NCI-H1417 treated with DMSO at 0.1 percent for 48 hours (cell line): Measurements from ENCODE around the gene ST6GALNAC6.
"Not testable (repeated sequence)": the region's sequence is repeated elsewhere in the genome, so short reads cannot be mapped to it uniquely, and the experiment has no call there.

ENCODE experiments used
- DNase-seq: peaks from one replicate; lab custom pipeline; 2025; lab: John Stamatoyannopoulos, UW

ST6GALNAC6 gene

DNA sequence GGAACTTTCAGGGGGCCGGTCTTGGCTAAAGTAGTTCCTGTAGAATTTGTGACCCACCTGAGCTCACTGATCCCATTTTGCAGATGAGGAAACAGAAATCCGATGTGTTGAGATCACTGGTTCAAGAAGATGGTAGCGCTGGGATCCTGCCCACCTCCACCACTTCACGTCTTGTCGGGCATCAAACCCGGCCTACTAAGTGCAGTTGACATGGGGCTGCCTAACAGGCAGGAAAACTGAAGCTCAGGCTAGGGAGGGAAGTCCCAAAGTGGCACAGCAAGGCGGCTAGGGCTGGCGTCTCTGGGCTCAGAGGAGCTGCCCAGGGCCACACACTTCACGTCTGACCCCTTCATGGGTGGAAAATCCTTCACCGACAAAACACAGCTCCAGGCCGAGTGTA, 44.4 kb downstream of the ST6GALNAC6 start:
- no peak for DNase-seq

DNA sequence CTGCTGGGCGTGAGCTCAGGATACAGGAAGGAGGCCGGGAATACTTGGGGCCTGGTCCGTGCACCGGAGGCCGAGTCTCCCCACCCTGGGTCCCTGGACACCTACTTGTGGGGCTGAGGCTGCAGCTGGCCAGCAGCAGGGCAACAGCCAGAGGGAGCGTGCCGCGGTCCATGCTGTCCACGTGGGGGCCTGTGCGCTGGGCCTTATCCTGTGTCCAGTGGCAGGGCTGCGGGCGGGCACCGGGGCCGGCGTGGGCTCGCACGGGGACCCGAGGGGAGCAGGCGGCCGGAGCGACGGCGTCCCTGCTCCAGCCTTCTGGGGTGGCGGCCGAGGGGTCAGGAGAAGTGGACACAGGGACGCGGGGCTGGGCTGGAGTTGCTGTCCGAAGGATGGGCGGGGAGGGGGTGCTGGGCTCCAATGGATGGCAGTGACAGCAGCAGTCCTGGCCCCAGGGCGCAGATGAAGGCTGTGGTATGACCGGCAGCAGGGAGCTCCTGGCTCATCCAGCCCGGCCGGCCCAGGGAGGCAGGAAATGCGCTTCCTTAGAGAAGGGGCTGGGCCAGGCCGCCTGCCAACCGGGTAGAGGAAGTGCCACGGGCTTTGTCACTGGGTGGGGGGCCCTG, 45.1 kb downstream of the ST6GALNAC6 start, which contains the start of gene ENG:
ENG (minus strand) TSS at position 475 of the 623 bp plus-strand sequence; CDS start at position 172, 303 bp downstream.
- DNase-seq, result no peak

DNA sequence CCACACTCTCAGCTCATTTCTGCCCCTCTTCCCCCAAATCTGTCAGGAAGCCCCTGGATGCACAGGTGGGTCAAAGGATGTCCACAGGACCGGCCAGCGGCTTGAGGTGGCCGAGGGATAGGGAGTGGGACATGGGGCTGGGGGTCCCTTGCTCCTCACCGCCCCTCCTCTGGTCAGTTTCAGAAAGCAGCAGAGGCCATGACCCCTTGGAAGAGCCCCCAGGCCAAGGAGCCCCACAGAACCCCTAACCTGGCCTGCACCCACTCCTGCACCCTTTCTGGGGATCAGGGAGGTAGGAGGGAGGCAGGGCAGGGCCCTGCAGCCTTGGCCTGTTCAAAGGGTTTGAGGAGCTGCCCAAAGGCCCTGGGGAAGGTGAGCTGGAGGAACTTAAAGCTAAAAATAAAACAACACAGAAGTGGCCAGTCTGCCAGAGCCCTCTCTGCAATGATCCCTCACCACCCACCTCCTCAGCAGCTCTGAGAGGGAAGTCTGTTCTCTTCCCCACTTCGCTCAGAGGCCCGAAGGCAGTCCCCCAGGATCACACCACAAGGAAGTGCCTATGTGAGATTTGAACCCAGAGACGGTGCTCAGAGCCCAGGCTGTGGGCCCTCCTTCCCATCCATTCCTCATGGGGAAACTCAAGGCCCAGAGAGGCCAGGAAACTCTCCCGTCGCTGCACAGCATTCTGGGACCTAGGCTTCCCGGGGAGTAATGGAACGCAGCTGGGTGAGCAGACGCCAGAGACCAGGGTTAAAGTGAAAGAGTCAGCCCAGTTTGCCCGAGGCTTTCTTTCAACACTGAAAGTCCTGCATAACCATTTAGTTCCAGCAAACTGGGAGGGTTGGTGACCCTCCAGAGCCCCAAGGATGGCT, 45.9 kb downstream of the ST6GALNAC6 start:
- no peak for DNase-seq

DNA sequence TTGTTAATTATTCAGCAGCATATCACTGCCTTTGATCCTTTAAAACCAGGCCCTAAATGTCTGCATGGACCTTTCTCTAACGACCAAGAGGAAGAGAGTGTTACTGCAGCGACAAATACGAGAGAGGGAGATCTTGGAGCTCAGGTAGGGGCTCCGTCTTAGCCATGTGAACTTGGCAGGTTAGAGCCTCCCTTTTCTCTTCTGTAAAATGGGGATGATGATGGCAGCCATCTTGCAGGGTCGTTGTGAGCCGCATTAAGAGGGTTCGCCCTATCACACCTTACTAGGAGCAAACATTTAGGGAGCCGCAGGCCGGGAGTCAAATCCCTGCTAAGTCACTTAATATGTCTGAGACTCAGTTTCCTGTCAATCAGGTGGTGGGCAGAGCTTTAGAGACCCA, 46.6 kb downstream of the ST6GALNAC6 start:
- DNase-seq, result no peak

DNA sequence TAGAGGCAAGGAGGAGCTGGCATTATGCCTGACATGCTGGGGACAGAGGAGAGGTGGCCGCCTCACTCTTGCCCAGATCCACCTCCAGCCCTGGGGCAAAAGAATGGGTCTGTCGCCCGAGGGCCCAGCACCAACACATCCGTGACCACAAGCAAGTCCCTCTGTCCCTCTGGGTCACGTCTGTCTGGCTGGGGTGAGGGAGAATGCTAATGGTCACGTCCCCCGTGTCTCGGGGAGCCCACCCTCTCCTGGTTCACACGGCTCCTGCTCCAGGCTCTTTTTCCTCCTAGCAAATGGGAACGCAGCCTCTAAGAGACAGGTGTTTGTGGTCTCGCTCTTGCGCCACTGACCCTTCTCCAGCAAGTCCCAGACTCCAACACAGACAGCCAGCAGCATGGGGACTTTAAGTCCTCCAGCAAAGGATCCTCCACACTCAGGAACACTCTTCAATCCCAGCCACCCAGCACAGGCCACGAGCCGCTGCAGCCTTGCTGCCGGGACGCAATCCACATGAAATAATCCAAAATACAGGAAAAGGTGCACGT, 49.0 kb downstream of the ST6GALNAC6 start:
- DNase-seq, result no peak

DNA sequence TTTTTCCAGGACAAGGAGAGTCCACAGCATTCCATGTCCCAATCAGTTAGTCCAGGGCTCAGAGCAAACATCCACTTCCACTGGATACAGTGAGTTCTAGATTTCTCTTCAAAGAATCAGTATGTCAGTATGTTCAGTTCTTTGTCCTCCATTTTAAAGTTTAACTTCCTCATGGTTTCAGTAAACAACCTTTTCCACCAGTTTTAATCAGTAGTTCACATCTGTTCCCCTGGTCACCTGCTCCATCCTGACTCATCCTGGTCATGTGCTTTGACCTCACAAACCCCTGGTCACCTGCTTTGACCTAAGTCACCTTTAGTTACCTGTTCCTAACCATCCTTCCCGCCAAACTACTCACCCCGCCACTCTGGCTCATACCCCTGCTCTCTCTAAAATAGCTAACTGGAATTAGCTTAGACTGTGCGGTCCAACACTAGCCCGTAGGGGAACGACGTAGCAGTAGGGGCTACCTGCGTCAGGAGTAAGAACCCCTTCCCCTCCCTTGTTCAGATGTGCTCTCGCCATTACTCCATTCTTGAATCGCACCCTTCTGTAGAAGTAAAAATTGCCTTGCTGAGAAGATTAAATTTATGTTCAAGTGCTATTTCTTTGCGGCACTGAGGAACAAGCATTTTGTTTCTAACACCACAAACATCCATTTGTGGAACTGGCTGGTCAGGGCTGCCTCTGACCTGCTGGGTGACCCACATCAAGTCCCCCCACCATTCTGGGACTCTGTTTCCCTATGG, 50.5 kb downstream of the ST6GALNAC6 start:
- DNase-seq, result no peak

DNA sequence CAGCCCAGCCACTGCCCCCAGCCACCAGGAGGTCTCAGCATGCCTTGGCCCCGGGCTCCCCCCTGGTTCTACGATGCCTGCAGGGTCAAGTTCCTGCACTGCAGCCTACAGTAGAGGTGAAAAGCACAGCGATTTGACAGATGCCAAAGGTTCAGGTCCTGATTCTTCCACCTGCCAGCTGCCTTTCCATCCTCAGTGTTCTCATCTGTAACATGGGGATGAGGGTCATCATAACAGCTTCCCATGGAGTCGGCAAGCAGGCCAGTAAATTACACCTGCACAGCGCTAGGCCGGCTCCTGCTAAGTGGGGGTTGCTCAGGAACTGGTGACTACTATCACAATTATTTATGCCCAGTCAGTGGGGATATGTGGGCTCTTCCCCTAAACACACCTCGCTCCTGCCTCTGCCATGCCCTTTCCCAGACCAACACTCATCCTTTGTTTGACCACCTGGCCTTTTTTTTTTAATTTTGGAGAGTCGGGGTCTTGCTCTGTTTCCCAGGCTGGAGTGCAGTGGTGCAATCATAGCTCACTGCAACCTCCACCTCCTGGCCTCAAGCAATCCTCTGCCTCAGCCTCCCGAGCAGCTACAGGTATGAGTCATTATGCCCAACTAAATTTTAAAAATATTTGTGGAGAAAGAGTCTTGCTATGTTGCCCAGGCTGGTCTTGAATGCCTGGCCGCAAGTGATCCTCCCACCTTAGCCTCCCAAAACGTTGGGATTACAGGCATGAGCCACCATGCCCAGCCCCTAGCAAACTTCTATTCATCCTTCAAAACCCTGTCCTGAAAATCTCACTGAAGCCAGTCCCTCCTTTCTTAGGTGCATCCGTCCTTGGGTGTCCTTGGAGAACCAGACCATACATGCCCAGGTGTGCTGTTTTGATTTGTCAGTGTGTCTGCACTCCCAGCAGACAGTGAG, 51.3 kb downstream of the ST6GALNAC6 start:
- no peak for DNase-seq

DNA sequence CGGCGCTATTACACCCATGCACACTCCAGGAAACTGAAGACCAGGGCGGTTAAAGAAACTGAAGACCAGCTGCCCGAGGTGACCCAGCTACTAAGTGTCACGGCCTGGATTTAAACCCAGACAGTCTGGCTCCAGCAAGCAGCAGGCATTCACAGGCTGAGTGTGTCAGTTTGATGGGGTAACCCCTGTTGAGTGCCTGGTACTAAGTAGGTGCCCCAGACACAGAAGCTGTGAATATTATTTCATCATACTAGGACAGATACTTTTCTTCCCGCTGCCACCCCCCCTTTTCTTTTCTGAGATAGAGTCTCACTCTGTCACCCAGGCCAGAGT, 52.3 kb downstream of the ST6GALNAC6 start:
- DNase-seq, result no peak

DNA sequence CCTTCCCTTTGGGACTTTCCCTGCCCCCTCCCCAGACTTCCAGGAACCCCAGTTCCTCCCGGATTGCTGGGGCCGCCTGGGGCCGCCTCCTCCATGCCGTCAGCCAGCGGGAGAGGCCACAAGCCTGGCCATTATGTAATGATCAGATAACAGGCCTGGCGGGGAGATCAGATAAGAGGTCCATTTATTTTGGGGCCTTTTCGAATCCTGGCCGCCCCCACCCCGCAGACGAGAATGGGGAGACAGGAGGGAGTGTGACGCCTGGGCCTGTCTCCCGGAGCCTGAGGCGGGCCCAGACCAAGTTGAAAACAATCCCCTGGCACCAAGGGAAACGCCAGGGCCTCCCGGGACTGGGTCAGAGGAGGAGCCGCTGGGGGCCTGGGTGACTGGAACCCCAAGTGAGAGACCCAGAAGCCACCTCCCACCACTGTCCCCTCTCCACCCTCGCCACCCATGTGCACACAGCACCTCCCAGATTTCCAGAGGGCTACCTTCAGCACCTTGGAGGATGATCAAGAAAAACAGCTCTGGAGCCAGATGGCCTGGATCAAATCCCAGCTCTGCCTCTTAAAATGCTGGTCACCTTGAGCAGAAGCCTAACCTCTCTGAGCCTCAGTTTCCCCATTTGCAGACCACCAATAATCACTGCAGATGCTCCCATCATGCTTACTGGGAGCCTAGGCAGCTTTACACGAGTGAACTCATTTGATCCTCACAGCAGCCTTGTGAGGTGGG, 52.8 kb downstream of the ST6GALNAC6 start:
- DNase-seq, result no peak

DNA sequence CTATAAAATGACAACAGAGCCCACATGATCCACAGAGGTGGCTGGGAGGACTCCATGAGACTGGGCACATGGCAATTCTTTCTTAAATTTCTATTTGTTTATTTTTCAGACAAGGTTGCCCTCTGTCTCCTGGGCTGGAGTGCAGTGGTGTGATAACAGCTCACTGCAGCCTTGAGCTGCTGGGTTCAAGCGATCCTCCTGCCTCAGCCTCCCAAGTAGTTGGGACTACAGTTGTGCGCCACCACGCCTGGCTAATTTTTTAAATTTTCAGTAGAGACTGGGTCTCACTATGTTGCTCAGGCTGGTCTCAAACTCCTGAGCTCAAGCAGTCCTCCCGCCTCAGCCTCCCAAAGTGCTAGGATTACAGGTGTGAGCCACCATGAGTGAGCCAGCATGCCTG, 53.8 kb downstream of the ST6GALNAC6 start:
- DNase-seq, result not testable (repeated sequence)

DNA sequence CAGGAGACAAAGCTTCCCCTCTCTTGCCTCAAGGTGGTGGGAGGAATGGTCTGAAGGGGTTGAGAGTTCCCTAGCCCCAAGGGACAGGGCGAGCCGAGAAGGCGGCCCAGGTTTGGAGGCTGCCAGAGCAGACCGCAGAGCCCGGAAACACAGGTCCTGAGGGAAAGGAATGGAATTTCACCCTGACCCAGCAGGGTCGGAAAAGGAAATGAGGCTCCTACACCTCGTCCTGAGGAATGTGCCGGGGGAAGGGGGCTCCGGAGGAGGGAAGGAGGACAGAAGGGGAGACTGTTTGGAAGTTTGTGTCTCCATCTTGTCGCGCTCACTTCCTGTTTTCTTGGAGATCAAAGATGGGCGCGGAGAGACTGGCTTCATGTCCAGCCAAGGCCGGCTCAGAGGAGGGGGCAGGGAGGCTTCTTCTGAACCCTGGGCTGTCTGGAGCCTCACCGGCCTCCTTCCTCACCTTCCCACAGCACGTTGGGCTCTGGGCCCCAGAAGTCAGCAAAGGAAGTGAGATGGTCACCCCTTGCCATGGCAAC, 54.5 kb downstream of the ST6GALNAC6 start:
- no peak for DNase-seq

DNA sequence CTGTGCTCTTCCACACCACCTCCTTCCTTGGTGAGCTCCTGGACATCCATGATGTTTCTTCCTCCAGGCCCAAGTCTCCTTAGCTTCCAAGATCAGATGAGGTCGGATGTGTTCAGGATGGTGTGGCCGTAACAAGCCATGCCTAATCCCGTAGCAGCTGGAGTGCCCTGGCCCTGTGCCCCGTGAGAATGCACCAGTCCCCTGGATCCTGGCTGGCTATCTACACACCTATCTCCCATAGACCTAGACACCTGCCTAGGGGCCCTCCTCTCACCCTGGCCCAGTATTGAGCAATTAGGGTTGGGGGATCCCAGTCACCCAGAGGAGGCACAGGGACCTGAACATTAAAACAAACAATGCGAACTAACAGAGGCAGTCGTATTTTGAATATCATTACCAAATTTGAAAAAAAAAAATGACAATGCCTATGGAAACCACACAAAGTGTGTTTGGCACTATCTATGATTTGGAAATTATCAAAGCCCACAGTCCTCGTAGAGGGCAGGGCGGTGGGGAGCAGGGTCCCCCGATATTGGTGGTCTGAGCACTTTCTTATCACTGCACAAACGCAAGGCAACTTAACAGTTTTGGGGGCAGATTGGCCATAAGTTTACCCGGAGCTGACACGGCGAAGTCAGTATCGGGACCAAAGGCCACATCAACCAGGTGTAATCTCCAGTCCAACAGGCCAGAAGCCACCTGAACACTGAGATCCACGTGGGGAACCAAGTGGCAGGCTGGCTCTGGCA, 58.1 kb downstream of the ST6GALNAC6 start:
- no peak for DNase-seq

DNA sequence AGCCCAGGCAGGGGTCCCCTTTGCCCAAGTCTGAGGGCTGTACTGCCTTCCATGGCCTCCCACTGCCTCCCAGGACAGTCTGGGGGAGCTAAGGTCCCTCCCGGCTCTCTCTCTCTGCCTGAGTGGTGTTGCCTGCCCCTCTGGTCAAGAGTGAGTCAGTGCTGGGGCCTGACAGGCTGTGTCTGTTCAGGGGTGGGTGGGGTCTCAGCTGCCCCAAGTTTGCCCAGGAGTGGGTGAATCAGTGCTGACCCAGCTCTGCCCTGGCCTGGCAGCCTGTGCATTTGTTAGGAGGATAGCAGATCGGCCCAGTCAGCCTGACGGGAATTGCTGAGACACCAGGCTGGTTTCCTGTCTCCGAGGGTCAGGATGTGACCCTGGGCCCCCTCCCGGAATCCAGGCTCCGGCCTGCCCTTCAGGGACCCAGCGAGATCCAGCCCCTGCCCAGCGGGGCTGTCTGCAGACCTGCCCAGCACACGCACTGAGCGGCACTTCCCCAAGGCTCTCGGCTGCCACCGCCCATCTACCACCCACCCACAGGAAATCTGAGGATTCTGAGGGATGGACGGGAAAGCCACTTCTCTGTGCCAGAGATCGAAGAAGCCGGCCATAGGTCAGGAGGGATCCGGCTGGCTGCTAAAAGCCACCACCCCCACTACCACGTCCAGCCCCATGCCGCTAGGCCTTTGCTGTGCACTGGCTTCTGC, 60.9 kb downstream of the ST6GALNAC6 start:
- DNase-seq, result no peak

DNA sequence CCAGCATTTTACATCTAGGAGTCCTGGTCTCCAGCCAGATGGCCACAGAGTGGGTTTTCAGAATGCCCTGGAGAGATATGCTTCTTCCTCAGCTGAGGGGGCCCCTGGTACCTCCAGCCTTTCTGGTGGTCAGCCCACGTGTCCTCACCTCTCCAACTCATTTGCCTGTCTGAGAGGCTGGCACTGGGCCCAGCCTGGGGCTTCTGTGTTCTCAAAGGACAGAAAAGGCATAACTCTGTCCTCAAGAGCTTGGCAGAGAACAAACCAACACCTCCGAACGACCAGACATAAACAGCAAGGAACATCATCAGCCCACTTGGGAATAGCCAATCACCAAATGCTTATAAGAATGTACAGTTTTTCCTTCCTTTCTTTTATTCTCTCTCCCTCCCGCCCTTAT, 62.1 kb downstream of the ST6GALNAC6 start:
- DNase-seq, result no peak

DNA sequence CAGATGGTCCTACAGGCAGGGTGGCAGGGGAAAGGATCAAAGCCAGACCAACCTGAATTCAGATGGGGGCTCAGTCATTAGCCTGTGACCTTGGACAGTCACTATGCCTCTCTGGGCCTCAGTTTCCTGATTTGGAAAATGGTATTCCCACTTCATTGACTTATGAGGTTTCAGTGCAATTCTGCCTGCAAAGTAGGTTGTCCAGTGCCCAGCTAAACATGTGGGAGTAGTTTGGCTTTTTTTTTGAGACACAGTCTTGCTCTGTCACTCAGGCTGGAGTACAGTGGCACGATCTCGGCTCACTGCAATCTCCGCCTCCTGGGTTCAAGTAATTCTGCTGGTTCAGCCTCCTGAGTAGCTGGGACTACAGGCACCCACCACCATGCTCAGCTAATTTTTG, 62.8 kb downstream of the ST6GALNAC6 start:
- DNase-seq, result not testable (repeated sequence)

DNA sequence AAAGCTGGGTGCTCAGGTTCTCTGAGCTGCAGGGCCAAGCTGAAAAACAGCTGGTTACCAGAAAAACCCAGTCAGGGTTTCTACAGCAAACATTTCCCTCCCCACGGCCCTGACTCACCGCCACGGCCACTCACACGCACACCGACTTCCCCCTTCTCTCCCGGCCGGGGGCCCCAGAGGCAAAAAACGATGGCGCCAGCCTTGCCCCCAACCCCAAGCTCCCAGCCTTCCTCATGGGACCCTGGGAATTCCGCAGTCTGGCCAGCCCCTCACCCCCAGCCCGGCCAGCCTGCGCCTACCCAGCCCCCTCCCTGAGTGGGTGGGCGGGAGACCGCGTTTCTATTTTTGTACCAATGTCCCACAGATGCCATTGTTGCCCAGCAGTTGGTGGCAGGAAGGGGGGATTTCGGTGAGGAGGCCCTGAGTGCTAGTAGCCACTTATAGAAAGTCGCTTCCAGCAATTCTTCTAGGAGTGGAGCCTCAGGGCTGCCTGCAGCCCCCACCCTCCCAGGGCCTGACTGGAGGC, 63.3 kb downstream of the ST6GALNAC6 start:
- DNase-seq, result no peak
